Stimulated activated CD4-positive, alpha-beta T cell treated with anti-CD3 and anti-CD28 coated beads, Interleukin-4, amount 100 ng/mL, for 48 hours (primary cell): ENCODE measurements around the gene SNX24.
"Not testable (repeated sequence)": the region's sequence is repeated elsewhere in the genome, so short reads cannot be mapped to it uniquely, and the experiment has no call there.

ENCODE experiments used
- DNase-seq, 2 donors: peaks; one replicate each; pipeline ENCODE4 v3.0.0-alpha.2; 2020; ENCODE audit warnings: low read depth in 2 of 2

Gene SNX24

GRCh38 chr5:122965111-122965510, 119.7 kb downstream of the SNX24 start:
- DNase-seq, result no peak

DNA sequence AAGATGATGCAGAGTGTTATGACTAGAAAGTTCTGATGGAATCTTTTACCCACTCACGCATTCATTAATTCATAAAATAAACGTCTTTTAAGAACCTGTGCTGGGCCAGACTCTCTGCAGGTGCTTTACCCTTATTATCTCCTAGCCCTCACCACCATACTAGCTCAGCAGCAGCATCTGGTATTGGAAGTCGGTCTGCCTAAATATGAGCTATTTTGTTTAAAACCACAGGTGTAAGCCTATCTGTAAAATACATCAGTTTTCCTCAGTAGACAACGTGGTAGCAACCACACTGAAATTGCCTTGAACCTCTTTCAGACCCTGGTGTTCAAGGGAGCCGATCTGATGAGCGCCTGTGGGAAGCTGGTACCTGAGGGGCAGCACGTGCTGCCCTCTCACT, 121.7 kb downstream of the SNX24 start:
- no peak for DNase-seq

- DNase-seq, result no peak
These were observed 122.2 kb downstream of the SNX24 start for GRCh38 chr5:122967625-122968024.

DNA sequence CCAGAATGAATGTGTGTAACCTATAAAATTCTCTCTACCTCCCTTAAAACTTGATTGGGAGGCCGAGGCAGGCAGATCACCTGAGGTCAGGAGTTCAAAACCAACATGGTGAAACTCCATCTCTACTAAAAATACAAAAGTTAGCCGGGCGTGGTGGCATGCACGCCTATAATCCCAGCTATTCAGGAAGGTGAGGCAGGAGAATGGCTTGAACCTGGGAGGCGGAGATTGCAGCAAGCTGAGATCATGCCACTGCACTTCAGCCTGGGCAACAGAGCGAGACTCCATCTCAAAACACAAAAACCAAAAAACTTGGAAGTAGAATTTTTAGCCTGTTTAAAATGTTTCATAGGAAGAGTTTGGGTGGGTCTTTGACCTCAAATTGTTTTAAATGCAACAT, 122.6 kb downstream of the SNX24 start:
- DNase-seq, result not testable (repeated sequence)

GRCh38 chr5:122971333-122971732, 125.9 kb downstream of the SNX24 start:
- no peak for DNase-seq

DNA sequence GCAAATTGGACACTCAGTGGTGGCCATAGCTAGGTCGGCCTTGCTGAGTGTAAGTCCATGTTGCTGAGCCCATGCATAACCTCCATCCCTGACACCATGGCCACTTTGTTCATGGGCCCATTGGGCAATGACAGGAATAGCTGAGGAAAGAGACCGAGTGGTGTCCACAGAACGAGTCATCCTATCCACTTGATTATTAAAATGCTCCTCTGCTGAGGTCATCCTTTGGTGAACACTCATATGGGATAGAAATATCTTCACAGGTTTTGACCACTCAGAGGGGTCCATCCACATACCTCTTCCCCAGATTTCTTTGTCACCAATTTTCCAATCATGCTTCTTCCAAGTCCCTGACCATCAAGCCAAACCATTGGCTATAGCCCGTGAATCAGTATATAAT, 127.5 kb downstream of the SNX24 start:
- no peak for DNase-seq

DNA sequence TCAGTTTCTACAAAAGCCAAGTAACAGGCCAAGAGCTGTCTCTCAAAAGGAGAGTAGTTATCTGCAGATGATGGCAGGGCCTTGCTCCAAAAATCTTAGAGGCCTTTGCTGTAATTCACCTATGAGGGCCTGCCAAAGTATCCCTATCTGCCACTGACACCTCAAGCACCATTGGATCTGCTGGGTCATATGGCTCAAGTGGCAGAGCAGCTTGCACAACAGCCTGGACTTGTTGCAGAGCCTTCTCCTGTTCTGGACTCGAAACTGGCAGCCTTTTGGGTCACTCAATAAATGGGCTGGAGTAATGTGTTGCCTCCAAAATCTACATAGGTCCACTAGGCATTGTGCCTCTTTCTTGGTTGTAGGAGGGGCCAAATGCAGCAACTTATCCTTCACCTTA, 128.3 kb downstream of the SNX24 start:
- DNase-seq, result not testable (repeated sequence)

DNA sequence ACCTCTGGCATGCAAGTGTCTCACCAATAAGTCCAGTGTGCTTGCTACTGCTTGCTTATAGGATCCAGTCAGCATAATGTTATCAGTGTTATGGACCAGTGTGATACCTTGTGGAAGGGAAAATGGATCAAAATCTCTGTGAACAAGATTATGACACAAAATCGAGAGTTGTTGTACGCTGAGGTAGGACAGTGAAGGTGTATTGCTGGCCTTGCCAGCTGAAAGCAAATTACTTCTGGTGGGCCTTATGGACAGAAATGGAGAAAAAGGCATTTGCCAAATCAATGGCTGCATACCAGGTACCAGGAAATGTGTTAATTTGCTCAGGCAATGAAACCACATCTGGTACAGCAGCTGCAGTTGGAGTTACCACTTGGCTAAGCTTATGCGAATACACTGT, 128.8 kb downstream of the SNX24 start:
- not testable (repeated sequence) for DNase-seq

DNA sequence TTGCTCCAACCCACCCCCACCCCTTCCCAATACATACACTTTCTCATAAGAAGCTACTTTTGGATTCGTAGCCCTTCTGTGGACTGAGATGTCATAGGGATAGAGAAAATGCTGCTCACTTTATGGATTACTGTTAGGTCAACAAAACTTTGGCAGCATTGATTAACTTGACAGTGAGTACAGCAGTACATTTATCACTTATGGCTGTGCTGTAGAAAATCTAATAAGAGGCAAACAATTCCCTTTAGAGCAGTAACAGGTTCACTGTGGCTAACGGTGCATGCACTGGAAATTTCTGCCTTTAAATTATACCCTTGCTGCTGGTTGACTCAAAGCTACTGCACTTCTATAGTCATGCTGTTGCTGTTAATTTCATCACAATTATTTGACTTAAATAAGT, 131.9 kb downstream of the SNX24 start:
- no peak for DNase-seq

GRCh38 chr5:122978068-122978467, 132.7 kb downstream of the SNX24 start:
- no peak for DNase-seq

- no peak for DNase-seq
These were observed 133.4 kb downstream of the SNX24 start for GRCh38 chr5:122978644-122979297.

- DNase-seq, result no peak
These were observed 136.4 kb downstream of the SNX24 start for GRCh38 chr5:122981846-122982245.

DNA sequence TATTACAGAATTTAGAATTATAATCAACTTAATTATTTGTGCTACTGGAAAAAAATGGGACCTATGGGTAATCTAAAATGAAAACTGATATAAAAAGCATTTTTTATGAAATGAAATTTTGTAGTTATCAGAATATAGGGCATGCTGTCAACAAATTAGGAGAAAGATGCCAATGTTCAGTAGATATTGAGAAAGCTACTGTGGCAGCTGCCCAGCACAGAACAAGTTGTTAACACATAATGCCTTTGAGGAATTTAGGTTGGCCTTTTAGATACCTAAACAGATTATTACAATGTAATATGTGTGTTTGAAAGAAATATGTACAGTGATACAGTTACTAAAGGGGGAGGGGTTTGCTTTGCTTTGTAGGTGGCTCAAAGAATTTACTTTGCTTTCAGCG, 137.0 kb downstream of the SNX24 start:
- DNase-seq, result no peak

- DNase-seq, result no peak
These were observed 139.0 kb downstream of the SNX24 start for GRCh38 chr5:122984425-122984824.

DNA sequence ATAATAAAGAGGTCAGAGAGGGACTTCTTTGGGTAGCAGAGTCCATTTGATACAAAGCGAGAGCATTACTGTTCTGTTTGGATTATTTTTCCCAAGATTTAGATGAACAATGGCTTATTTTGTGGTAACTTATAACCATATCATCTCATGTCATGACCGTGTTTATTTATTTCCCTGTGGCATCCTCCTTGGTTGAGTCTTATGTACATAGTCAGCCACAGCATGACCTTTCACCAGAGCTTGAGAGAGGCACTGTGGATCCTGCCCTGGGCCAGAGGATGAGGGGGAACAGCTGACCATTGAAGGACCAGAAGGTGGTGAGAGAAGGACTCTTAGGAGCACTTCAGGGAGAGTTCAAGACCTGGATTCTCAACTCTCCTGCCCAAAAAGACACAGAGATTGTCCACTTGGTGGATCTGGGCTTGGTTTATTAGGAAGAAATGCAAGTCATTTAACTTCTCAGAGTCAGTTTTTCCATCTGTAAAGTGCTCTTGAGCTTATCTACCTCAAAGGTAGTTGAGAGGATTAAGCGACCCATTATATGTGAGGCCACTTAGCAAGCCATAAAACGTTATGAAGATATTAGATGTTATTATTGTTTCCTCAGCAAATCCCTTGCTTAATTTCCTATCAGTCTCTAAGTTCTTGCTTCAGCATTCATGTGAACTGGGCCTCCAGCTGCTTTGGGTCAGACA, 139.7 kb downstream of the SNX24 start:
- no peak for DNase-seq

GRCh38 chr5:122985954-122986721, 140.7 kb downstream of the SNX24 start:
- no peak for DNase-seq

GRCh38 chr5:122996091-122996490, 150.7 kb downstream of the SNX24 start:
- DNase-seq, result no peak

DNA sequence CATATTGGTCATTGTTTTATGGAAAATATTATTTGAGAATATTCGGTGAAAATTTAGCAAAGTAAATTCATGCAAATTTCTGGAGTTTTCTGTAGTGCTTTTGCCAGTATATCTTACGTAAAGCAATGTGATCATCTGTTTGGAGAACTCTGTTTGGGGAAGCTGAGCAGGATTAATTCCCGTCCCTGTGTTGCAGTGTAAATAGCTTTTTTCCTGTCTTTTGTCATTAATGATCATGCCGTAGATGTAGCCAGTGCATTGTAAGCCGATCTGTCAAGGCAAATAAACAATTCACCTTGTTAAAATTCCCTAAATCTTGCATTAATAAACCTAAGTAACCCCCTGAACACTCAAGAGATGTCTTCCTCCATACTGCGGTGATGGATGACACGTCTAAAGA, 151.9 kb downstream of the SNX24 start:
- DNase-seq, result no peak

DNA sequence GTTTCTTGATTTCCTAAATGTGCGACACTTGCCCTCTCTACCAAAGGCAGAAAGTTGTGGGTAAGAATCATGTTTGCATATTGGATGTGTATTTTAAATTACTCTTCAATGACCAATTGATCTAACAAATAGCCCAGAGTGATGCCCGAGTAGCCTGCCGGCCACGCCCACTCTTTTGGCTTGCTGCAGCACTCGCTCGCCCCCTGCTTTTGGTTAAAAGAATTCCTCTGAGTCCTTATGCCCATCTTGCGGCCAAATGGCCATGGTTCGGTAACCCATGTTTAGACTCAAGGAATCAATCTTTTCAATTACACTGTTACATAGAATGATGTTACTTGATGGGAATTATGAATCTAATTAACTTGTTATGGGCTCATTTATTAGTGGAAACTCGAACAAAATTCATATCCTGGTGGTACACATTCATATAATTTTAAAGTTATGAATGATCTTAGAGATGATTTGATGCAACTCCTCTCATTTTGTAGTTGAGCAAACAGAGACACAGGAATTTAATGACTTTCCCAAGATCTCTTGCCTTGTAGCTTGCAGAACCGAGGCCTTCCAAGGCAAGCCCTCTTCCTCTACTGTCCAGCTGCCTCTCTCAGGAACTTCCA, 154.6 kb downstream of the SNX24 start:
- peak; percentile 4 to 5 for DNase-seq

DNA sequence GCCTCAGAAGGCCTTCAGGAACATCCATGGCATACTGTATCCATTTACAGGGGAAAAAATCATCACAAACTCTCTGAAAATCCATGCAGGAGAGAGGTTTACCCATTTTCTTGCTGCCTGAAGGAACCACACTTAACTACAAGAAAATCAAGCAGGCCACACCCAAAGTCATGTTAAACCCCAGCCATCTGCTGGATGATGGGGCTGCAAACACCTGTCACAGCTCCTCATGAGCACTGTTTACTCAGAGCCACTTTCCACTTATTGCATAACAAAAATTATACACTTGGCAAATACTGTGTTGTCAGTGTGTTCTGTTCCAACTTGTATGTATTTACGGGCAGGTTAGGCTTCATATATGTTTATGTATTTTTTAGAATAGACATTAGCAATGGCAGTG, 155.3 kb downstream of the SNX24 start:
- DNase-seq, result no peak

DNA sequence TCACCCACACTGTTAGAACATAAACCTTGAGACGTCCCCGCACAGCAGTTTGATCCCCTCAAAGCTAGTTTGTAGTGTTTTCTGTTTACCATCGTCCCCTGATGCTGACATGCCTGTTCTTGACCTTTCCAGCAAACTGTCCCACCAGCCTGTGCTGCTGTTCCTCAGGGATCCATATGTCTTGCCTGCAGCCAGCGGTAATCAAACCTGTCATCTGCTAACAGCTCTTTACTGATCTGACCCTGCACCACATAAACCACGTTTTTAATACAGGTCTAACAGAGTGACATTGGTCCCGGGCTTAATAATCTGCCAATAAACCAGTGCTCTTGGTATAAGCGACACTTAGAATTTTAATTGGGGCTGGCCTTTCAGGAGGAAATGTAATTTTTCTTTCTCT, 156.4 kb downstream of the SNX24 start:
- DNase-seq, result no peak

GRCh38 chr5:123007182-123007581, 161.8 kb downstream of the SNX24 start:
- DNase-seq, result no peak
